ENCODE measurements around the gene LRP1-AS. TPM values are rescaled to one million over a fixed set of nuclear protein-coding genes. Genes with fewer than 3 reads are reported as not detected.
"Not testable (repeated sequence)": the region's sequence is repeated elsewhere in the genome, so short reads cannot be mapped to it uniquely, and the experiment has no call there.

Gene LRP1-AS
- total RNA-seq, 2 donors from 2014 or later, result not detected

GRCh38 chr12:57128519-57129247, 18.7 kb downstream of the LRP1-AS start:
- peak; percentile 72 for DNase-seq (ENCODE audit: low spot score)
- intact Hi-C loops (cut with DNase I), result no loop called here

GRCh38 chr12:57127726-57128518, 19.5 kb downstream of the LRP1-AS start, which contains the start of gene LRP1:
Gene LRP1 (plus strand): TSS chr12:57128483. CDS start chr12:57128965, 482 bp downstream.
- intact Hi-C loops (cut with DNase I), result loop anchor here in 1 of 2 donors (2.0 kb wide), 1 partner anchor 49 kb away; no protein-coding TSS in a partner anchor
- DNase-seq (ENCODE audit: low spot score), result peak; percentile 95

GRCh38 chr12:57127101-57127725, 20.2 kb downstream of the LRP1-AS start:
- peak; percentile 91 for DNase-seq (ENCODE audit: low spot score)
- intact Hi-C loops (cut with DNase I), result loop anchor here in 1 of 2 donors (2.0 kb wide), 1 partner anchor 50 kb away; no protein-coding TSS in a partner anchor

GRCh38 chr12:57126561-57126960, 20.9 kb downstream of the LRP1-AS start:
- DNase-seq (ENCODE audit: low spot score), result no peak
- intact Hi-C loops (cut with DNase I), result loop anchor here in 1 of 2 donors (2.0 kb wide), 1 partner anchor 50 kb away; no protein-coding TSS in a partner anchor

- intact Hi-C loops (cut with DNase I), result loop anchor here in 1 of 2 donors (2.0 kb wide), 1 partner anchor 51 kb away; no protein-coding TSS in a partner anchor
- no peak for DNase-seq (ENCODE audit: low spot score)
Observed at GRCh38 chr12:57126061-57126460, 21.4 kb downstream of the LRP1-AS start.

- intact Hi-C loops (cut with DNase I), result loop anchor here in 1 of 2 donors (2.0 kb wide), 1 partner anchor 60 kb away; no protein-coding TSS in a partner anchor
- DNase-seq (ENCODE audit: low spot score), result peak; percentile 85
Observed at GRCh38 chr12:57124261-57124877, 23.1 kb downstream of the LRP1-AS start.

GRCh38 chr12:57123813-57124212, 23.6 kb downstream of the LRP1-AS start:
- intact Hi-C loops (cut with DNase I), result loop anchor here (2.0 kb wide), 2 partner anchors 53 to 61 kb away; no protein-coding TSS in a partner anchor
- no peak for DNase-seq (ENCODE audit: low spot score)

GRCh38 chr12:57120718-57121117, 26.7 kb downstream of the LRP1-AS start:
- DNase-seq (ENCODE audit: low spot score); intact Hi-C loops (cut with DNase I): not testable (repeated sequence)

GRCh38 chr12:57119294-57120085, 27.9 kb downstream of the LRP1-AS start:
- DNase-seq (ENCODE audit: low spot score), result no peak
- intact Hi-C loops (cut with DNase I), result loop anchor here in 1 of 2 donors (10.0 kb wide), 1 partner anchor 55 kb away; no protein-coding TSS in a partner anchor

- intact Hi-C loops (cut with DNase I), result loop anchor here in 1 of 2 donors (10.0 kb wide), 1 partner anchor 54 kb away; no protein-coding TSS in a partner anchor
Observed at GRCh38 chr12:57118711-57119271, 28.6 kb downstream of the LRP1-AS start.

GRCh38 chr12:57116580-57117281, 30.7 kb downstream of the LRP1-AS start:
- DNase-seq (ENCODE audit: low spot score), result no peak
- intact Hi-C loops (cut with DNase I), result loop anchor here in 1 of 2 donors (10.0 kb wide), 1 partner anchor 52 kb away; no protein-coding TSS in a partner anchor

More at GRCh38 chr12:57118711-57119271, 28.6 kb downstream of the LRP1-AS start:
- DNase-seq (ENCODE audit: low spot score), result no peak

- peak; percentile 50 for DNase-seq (ENCODE audit: low spot score)
- intact Hi-C loops (cut with DNase I), result loop anchor here (5.0 to 10.0 kb wide), 2 partner anchors 45 to 48 kb away; no protein-coding TSS in a partner anchor
Observed at GRCh38 chr12:57112492-57113294, 34.7 kb downstream of the LRP1-AS start.

GRCh38 chr12:57111031-57111734, 36.2 kb downstream of the LRP1-AS start, which contains the start of gene STAT6:
Gene STAT6 (minus strand): TSS chr12:57111362. CDS start chr12:57108278, 3,084 bp downstream.
- DNase-seq (ENCODE audit: low spot score), result peak; percentile 95

GRCh38 chr12:57110104-57111030, 37.1 kb downstream of the LRP1-AS start:
- intact Hi-C loops (cut with DNase I), result loop anchor here (5.0 to 10.0 kb wide), 2 partner anchors 43 to 46 kb away; no protein-coding TSS in a partner anchor
- DNase-seq (ENCODE audit: low spot score), result no peak

More at GRCh38 chr12:57111031-57111734, 36.2 kb downstream of the LRP1-AS start, which contains the start of gene STAT6:
- intact Hi-C loops (cut with DNase I), result loop anchor here (5.0 to 10.0 kb wide), 2 partner anchors 44 to 46 kb away; no protein-coding TSS in a partner anchor

All from posterior vena cava (tissue), 2 donors.